Osteoblast (primary cell): ENCODE data around the gene RIN3. TPM values are rescaled to one million over a fixed set of nuclear protein-coding genes. Genes with fewer than 3 reads are reported as not detected.
A peak's percentile ranks its signal among the peaks of the same experiment; 100 is the strongest.

Experiments
- DNase-seq: peaks from one replicate; pipeline ENCODE4 v3.0.0; 2011; ENCODE audit warnings: low spot score, mixed read lengths; ENCODE audit not compliant: insufficient read length; ENCODE audit errors: missing footprints
- H2AFZ ChIP-seq: 2 replicates; pipeline ENCODE4 v1.6.0; 2011; ENCODE audit warnings: mild to moderate bottlenecking, low read length
- H3K27ac ChIP-seq: 2 replicates; pipeline ENCODE4 v1.5.1; 2011; ENCODE audit warnings: mild to moderate bottlenecking, low read depth, low read length, moderate library complexity
- H3K27me3 ChIP-seq: 2 replicates; pipeline ENCODE4 v1.6.0; 2012; ENCODE audit warnings: mild to moderate bottlenecking, control low read depth, inconsistent platforms, low read length, moderate library complexity; ENCODE audit not compliant: insufficient read depth
- H3K36me3 ChIP-seq: 2 replicates; pipeline ENCODE4 v1.5.1; 2011; ENCODE audit warnings: mild to moderate bottlenecking, low read length, control low read depth, moderate library complexity; ENCODE audit not compliant: insufficient read depth
- H3K4me1 ChIP-seq: 2 replicates; pipeline ENCODE4 v1.5.1; 2011; ENCODE audit warnings: mild to moderate bottlenecking, low read length, control low read depth, moderate library complexity; ENCODE audit not compliant: insufficient read depth
- H3K4me2 ChIP-seq: 2 replicates; pipeline ENCODE4 v1.6.0; 2011; ENCODE audit warnings: mild to moderate bottlenecking, low read length; ENCODE audit not compliant: insufficient read depth
- H3K4me3 ChIP-seq: fragments of 200-600 bp; sonication (generic); 3 replicates; pipeline ENCODE4 v1.5.1; 2012; ENCODE audit warnings: mild to moderate bottlenecking, low read length, inconsistent platforms; ENCODE audit not compliant: insufficient read depth
- H3K79me2 ChIP-seq: 2 replicates; pipeline ENCODE4 v1.6.0; 2012; ENCODE audit warnings: mild to moderate bottlenecking, low read length, control low read depth, inconsistent platforms; ENCODE audit not compliant: insufficient read depth
- H3K9me3 ChIP-seq: 2 replicates; pipeline ENCODE4 v1.5.1; 2011; ENCODE audit warnings: low read depth, low read length, control low read depth
- H4K20me1 ChIP-seq: 2 replicates; pipeline ENCODE4 v1.6.0; 2012; ENCODE audit warnings: mild to moderate bottlenecking, low read length, control low read depth; ENCODE audit not compliant: insufficient read depth
- CTCF ChIP-seq: IDR thresholded peaks from 2 replicates; pipeline ENCODE4 v1.5.1; 2011; ENCODE audit warnings: mild to moderate bottlenecking, low read depth, low read length, moderate library complexity; ENCODE audit errors: extremely low read depth
- total RNA-seq: library from RNA; depleted of rRNA; stranded (reverse); fragments of >200 nt; gene quantifications from 2 replicates; pipeline ENCODE4 v1.2.3, GENCODE V29; 2012

The RIN3 gene
- total RNA-seq, 1 donor, result 7.6 TPM

DNA sequence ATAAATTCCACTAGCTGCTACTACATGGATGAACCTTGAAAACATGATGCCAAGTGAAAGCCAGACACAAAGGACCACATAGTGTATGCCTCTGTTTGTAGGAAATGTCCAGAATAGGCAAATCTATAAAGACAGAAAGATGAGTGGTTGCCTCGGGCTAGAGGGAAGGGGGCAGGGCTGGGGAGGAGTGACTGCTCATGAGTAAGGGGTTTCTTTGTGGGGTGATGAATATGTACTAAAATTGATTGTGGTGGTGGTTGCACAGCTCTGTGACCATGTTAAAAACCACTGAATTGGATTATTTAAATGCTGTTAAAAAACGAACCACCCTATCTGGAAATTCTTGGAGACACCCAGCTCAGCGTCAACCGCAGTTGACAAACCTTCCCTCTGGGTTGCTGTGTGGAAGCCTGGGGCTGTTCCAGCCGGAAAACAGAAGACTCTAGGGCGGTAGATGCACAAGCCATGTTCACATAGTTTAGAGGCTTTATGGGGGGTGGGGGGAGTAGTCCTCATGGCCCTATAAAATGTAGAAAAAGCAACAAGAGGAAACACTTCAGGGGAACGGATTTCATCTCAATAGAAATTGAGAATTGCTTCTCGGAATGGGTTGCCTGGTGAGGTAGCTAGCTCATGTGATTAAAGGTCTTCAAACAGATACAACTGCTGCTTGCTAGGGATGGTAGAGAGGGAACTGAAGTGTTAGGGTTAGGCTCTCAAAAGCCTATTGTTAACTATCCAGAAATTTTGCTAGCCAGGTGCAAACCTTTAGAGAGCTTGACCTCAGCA is 29.4 kb downstream of the RIN3 start:
- peaks cover 32% of the 10 kb centered on the region for H3K4me1 ChIP-seq
- H3K79me2 ChIP-seq, result peaks cover 50% of the 10 kb centered on the region
- H3K9me3 ChIP-seq, result no peaks in the 10 kb centered on the region
- H3K36me3 ChIP-seq, result no peaks in the 10 kb centered on the region
- no peak overlapping the region for H2AFZ ChIP-seq
- TF ChIP-seq CTCF, result no peak
- H3K4me2 ChIP-seq, result peak overlapping the region; percentile 10
- no peak overlapping the region for H3K27ac ChIP-seq
- no peaks in the 10 kb centered on the region for H3K27me3 ChIP-seq
- H4K20me1 ChIP-seq, result peaks cover 3% of the 10 kb centered on the region
- DNase-seq, result no peak
- no peak overlapping the region for H3K4me3 ChIP-seq

- Histone ChIP-seq H3K27ac (no peak overlapping the region), H3K4me1 (peaks cover 26% of the 10 kb centered on the region), H3K79me2 (peaks cover 46% of the 10 kb centered on the region), H3K4me2 (no peak overlapping the region), H2AFZ (no peak overlapping the region), H3K4me3 (no peak overlapping the region), H3K9me3 (no peaks in the 10 kb centered on the region), H3K27me3 (no peaks in the 10 kb centered on the region), H4K20me1 (peaks cover 9% of the 10 kb centered on the region), H3K36me3 (no peaks in the 10 kb centered on the region)
- DNase-seq, result no peak
- no peak for TF ChIP-seq CTCF
Measured at GRCh38 chr14:92544051-92544720, 30.6 kb downstream of the RIN3 start.

GRCh38 chr14:92546347-92547053 is 32.9 kb downstream of the RIN3 start:
- H3K27me3 ChIP-seq, result no peaks in the 10 kb centered on the region
- no peaks in the 10 kb centered on the region for H3K9me3 ChIP-seq
- no peak for DNase-seq
- peaks cover 48% of the 10 kb centered on the region for H3K79me2 ChIP-seq
- peaks cover 12% of the 10 kb centered on the region for H3K4me1 ChIP-seq
- H3K36me3 ChIP-seq, result peaks cover 3% of the 10 kb centered on the region
- H3K27ac ChIP-seq, result no peak overlapping the region
- no peak overlapping the region for H2AFZ ChIP-seq
- H3K4me2 ChIP-seq, result no peak overlapping the region
- TF ChIP-seq CTCF, result no peak
- peaks cover 18% of the 10 kb centered on the region for H4K20me1 ChIP-seq
- no peak overlapping the region for H3K4me3 ChIP-seq
